Measurements from ENCODE around the gene NOX4.
"Not testable (repeated sequence)": the region's sequence is repeated elsewhere in the genome, so short reads cannot be mapped to it uniquely, and the experiment has no call there.

The NOX4 gene

DNA sequence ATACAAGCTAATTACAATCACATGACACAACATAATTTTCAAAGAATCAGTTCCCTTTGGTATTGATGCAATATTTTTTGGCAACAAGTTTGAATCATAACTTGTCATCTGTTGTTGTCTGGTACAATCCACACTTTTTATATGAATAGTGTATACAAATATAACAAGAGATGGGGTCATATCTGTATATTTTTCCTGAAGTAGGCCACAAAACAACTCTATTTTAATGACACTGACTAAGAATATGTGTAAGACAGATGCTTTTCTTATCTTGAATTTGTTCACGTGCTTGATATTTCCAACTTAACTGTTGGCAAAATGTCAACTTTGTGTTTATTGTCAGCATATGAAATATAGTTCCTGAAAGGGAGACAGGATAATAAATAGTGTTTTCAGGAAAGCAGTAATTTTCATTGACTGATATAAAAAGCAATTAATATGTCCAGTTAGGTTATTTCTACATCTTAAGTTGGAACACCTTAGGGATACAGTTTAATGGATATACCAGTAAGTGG, 27.9 kb downstream of the NOX4 start:
- DNase-seq (ENCODE audit: extremely low read depth in 1 of 2, low read depth in 1 of 2): no peak

DNA sequence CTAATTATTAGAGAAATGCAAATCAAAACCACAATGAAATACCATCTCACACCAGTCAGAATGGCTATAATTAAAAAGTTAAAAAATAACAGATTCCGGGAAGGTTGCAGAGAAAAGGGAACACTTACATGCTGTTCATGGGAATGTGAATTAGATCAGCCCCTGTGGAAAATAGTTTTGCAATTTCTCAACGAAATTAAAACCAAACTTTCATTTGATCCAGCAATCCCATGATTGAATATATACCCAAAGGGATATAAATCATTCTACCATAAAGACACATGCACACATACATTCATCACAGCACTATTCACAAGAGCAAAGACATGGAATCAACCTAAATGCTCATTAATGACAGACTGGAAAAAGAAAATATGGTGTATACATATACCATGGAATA, 32.5 kb downstream of the NOX4 start:
- no peak for DNase-seq (ENCODE audit: extremely low read depth in 1 of 2, low read depth in 1 of 2)

DNA sequence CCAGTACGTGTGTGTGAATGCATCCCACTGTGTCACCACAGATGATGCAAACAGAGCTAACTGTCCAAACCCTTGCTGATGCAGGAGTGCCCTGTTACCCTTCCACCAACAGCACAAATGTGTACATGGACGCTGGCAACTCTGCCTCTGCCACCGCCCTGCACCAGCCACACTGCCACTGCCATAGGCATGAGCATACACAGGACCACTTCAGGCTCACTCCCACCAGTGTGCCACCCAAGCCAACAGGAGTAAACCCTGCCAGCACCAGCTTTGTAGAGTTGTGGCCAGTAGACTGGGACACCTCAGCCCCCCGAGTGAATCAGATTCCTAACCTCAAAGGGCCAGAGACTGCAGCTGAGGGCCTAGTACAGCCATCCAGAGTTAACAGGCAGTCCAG, 34.0 kb downstream of the NOX4 start:
- no peak for DNase-seq (ENCODE audit: extremely low read depth in 1 of 2, low read depth in 1 of 2)

DNA sequence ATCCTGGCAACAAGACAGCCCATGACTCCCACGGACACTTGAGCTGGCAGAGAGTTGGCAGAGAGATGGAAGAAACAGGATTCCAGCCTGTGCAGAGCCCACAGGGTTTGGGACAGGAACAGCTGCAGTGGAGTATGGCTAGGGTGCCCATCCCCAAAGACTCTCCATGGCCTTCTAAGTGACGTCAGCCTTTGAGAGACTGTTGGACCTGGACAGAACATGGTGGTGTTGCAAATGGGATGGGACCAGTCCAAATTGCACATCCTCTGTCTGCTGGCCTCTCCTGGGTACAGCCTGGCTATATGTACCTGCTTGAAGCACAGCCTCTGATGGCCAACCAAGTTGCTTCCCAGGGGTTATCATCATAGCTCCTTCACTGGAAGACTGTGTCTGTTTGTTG, 34.5 kb downstream of the NOX4 start:
- DNase-seq (ENCODE audit: extremely low read depth in 1 of 2, low read depth in 1 of 2): no peak

DNA sequence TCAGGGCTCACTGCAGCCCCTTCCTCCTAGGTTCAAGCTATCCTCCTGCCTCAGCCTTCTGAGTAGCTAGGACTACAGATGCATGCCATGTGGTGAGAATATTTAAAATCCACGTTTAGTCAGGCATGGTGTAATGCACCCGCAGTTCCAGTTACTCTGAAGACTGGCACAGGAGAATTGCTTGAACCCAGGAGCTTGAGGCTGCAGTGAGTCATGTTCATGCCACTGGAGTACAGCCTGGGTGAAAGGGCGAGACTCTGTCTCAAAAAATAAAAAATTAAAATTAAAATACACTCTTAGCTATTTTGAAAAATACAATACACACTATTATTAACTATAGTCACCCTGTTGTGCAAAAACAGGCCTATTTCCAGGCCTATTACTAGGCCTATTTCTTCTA, 38.4 kb downstream of the NOX4 start:
- DNase-seq (ENCODE audit: extremely low read depth in 1 of 2, low read depth in 1 of 2): no peak

DNA sequence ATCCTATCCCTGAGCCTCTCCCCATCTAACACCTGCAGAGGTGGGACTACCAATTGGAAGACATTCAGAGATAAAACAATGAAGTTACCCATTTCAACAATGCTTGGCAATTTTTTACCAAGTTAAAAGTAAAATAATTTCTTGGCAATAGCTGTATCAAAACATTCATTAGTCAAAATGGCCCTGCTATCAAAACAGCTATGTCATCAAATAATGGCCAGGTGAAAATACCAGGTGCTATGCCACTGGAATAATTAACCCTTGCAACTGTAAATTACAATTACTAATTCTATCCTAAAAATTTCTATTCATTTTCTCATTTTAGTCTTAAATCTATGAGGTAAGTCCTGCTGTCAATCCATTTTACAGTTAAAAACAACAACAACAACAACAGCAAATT, 43.3 kb downstream of the NOX4 start:
- no peak for DNase-seq (ENCODE audit: extremely low read depth in 1 of 2, low read depth in 1 of 2)

DNA sequence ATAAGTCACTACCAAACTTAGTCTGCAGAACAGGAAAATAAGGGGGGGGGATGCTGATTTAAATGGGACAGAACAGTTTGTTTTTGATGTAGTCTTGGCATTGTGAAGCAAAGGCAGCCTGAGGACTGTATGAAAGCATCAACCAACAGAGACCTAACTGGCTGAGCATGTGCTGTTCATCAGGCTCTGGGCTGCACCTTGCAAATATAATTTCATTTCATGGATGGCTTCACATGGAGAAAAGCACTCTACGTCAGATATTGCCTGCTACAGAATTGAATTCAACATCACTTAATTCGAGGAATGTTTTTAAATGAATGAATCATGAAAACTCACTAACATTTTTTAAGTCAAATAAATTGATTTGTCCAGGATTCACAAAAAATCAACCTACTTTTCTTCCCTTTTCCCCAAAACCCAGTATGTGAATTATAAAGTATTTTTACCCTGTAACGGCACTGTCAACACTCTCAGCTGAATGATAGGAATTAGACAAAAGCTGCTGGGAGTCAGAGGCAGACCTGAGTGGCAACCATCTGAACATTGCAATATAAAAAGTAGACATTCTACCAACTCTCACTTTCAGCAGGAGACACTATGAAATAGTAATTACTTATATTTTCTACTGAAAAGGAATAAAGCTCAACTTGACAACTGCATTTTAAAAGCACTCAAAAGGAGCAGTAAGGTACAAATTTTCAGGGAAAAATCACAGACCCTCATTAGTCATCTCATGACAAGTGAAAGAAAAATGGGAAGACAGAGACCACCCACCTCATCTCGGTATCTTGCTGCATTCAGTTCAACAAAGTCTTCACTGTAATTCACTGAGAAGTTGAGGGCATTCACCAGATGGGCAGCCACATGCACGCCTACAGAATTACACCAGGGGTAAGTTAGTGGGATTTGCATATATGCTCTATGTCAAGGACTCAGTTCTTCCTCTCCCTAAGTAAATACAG, 47.5 kb downstream of the NOX4 start:
- no peak for DNase-seq (ENCODE audit: extremely low read depth in 1 of 2, low read depth in 1 of 2)

DNA sequence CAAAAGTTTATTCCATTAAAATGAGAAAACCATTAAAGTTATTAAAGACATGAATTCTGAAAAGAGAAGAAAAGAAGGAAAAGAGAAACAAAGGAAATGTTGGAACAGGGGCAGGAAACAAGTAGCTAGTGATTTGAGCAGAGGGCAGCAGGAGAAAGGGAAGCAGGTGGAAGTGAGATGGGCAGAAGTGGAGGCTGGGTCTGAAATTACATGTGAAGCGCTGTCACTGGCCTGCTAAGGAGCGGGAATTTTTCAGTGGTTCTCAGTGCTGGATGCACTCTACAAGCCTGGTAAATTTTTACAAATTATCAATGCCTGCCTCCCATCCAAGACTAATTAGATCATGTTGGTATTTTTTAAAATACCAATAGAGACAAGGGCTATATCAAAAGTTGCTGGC, 48.4 kb downstream of the NOX4 start:
- no peak for DNase-seq (ENCODE audit: extremely low read depth in 1 of 2, low read depth in 1 of 2)

DNA sequence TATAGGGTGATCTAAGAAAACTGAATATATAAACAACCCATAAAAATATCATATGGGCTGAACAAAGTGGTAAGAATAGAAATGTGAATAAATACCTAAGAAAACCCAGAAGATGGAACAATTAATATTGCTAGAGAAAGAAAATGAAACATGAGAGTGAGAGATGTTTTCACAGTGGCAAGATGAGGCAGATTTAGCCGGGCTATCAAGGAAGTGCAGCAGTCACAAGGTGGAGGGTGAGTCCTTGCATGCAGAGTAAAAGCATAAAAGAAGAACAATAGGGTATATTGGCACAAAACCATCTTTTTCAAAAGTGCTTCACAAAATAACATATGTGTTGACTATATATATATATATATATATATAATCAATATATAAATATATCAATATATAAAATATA, 49.6 kb downstream of the NOX4 start:
- DNase-seq (ENCODE audit: extremely low read depth in 1 of 2, low read depth in 1 of 2): no peak

DNA sequence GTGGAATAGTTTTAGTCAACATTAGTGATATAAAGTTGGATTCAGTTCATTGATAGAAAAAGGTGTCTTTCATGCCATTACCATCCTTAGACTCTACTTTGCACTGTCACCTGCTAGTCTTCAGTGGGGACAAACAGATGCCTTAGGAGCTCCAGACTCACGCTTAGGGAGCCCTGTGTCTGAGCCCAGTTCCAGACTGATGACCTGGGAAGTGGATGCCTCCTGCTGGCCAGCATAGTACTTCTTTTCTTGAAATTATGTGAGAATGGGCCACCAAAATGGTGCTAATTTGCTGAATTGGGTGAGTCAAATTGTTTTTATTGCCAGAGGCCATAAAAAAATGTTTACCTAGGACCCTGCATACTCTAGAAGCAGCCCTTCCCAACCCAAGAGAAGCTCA, 53.9 kb downstream of the NOX4 start:
- DNase-seq (ENCODE audit: extremely low read depth in 1 of 2, low read depth in 1 of 2): no peak

DNA sequence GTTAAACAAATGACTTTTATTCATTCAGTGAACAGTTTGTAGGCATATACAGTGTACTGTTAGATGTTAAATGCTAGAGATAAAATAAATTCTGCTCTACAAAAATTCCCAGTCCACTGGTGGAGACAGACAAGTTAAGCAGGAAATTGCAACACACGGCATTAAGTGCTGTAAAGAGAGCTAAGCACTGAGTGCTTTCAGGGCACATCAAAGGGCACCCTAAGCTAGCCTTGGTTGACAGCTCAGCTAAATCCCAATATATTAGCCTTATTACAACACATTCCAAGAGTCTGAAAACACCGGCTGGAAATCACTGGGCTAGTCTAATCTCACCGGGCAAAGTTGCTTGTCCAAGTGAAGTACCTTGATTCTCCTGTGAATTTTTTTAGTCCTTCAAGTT, 55.1 kb downstream of the NOX4 start:
- no peak for DNase-seq (ENCODE audit: extremely low read depth in 1 of 2, low read depth in 1 of 2)

DNA sequence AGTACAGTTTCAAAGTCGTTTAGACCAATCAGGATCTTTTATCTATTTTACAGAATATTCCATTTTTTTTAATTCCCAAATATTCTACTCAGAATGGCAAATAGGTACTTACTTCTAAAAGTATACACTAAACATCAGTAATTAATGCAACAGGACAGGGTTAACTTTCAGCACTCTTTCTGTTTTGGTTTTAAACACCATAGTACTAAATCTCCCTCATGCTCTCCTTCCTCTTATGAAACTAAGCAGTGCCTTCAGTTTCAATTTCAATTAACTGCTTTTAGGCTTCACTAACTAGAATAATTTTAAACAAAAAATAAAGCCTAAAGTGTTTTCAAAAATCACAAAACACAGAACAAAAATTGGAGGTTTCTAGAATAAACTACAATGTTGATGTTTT, 57.9 kb downstream of the NOX4 start:
- no peak for DNase-seq (ENCODE audit: extremely low read depth in 1 of 2, low read depth in 1 of 2)

DNA sequence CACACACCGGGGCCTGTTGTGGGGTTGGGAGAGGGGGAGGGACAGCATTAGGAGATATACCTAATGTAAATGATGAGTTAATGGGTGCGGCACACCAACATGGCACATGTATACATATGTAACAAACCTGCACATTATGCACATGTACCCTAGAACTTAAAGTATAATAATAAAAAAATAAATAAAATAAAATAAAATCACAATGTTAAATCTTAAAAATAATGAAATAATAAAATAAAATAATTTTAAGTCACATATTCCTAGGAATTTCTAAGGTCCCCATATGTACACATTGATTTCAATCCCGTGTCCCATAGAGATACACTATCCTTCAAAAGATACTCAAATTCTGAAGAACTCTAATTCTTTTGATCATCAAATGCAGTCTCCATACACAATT, 59.0 kb downstream of the NOX4 start:
- not testable (repeated sequence) for DNase-seq (ENCODE audit: extremely low read depth in 1 of 2, low read depth in 1 of 2)

DNA sequence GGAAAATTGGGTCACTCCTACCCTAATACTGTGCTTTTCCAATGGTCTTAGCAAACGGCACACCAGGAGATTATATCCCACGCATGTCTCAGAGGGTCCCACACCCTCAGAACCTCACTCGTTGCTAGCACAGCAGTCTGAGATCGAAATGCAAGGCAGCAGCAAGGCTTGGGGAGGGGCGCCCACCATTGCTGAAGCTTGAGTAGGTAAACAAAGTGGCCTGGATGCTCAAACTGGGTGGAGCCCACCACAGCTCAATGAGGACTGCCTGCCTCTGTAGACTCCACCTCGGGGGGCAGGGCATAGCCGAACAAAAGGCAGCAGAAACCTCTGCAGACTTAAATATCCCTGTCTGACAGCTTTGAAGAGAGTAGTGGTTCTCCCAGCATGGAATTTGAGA, 64.7 kb downstream of the NOX4 start:
- not testable (repeated sequence) for DNase-seq (ENCODE audit: extremely low read depth in 1 of 2, low read depth in 1 of 2)

DNA sequence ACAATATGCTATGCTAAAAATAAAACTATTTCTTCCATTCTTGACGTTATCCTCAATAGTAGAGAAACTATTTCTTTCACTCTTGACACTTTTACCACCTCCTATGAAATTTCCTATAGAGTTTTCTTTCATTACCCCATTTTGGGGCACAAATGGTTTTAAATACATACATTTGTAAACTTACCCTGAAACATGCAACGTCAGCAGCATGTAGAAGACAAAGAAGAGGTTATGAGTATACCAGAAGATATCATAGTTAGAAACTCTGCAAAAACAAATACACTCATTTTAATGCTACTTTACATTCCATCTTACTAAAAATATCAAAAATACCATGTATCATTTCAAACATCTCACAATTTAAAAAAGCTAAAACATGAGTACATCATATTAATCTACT, 69.5 kb downstream of the NOX4 start:
- no peak for DNase-seq (ENCODE audit: extremely low read depth in 1 of 2, low read depth in 1 of 2)

DNA sequence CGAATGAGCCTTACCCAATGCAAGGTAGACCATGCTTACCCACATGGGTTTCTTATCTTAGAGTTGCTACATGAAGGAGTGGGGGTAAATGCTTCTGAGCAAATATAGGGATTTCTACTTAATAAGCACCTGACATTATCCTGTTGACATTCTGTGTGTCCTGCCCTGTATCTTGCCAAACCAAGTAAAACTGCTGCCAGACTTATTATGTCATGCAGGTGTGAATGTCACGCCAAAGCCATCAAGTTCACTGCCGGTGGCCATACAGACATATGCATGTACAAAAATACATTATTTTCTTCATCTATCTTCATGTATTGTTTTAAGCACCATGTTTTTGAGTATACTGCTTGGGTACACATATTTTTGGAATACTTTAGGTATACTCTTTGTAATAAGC, 70.2 kb downstream of the NOX4 start:
- no peak for DNase-seq (ENCODE audit: extremely low read depth in 1 of 2, low read depth in 1 of 2)

DNA sequence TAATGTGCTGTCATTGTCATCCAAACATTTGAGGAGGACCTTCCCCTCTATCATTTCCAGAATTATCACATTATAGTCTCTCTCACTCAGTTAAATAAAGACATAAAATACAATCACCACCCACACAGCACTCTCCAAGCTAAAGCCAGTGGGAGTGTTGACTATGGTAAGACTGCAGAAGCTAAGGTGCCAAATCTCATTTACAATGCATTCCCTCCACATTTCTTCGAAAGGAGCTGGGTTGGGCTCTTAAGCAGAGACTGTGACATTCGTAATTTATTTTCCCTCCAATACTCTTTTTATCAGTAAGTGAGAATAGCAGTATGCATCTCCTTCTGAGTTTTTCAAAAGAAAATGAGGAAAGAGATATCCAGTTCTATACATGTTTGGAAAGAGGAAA, 74.2 kb downstream of the NOX4 start:
- no peak for DNase-seq (ENCODE audit: extremely low read depth in 1 of 2, low read depth in 1 of 2)

DNA sequence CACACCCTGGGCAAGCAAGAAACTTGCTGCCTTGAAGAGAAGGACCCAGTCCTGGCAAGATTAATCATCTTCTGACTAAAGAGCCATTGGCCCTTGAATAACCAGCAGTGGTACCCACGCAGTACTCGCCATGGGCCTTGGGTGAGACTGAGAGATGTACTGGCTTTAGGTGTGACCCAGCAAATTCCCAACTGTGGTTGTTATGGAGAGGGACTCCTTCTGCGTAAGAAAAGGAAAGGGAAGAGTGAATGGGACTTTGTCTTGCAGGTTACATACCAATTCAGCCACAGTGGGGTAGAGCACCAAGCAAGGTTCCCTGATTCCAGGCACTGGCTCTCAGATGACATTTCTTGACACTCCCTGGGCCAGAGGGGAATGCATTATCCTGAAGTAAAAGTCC, 80.1 kb downstream of the NOX4 start:
- not testable (repeated sequence) for DNase-seq (ENCODE audit: extremely low read depth in 1 of 2, low read depth in 1 of 2)

DNA sequence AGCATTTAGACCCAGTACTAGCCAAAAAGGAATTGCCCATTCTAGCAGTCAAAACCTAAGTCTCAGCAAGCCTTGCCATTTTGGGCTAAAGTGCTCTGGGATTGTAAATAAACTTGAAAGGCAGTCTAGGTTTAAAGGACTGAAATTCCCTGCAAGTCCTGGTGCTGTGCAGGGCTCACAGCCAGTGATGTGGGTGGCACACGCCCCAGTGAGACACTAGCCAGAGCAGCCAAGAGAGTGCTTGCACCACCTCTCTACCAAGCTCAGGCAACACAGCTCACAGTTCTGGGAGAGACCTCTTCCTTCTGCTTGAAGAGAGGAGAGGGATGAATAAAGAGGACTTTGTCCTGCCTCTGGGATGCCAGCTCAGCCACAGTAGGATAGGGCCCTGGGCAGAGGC, 80.5 kb downstream of the NOX4 start:
- DNase-seq (ENCODE audit: extremely low read depth in 1 of 2, low read depth in 1 of 2): not testable (repeated sequence)

DNA sequence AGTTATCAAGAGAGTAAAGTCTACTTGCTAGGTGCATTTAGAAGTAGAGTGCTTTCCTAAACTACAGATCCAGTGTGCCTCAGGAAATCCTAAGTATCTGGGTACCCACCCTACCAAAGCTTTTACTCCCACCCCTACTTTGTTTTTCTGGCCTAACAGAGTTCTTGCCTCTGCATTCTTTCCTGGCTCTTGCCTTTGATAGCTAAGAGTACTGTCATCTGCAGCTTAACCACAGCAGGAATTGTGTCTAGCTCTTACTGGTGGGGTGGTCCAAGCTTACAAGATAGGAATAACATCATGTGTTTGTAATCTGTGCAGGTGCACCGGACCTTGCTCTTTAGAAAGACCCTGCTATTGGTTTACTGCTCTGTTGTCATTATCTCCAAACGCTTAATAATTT, 82.7 kb downstream of the NOX4 start:
- DNase-seq (ENCODE audit: extremely low read depth in 1 of 2, low read depth in 1 of 2): not testable (repeated sequence)

DNA sequence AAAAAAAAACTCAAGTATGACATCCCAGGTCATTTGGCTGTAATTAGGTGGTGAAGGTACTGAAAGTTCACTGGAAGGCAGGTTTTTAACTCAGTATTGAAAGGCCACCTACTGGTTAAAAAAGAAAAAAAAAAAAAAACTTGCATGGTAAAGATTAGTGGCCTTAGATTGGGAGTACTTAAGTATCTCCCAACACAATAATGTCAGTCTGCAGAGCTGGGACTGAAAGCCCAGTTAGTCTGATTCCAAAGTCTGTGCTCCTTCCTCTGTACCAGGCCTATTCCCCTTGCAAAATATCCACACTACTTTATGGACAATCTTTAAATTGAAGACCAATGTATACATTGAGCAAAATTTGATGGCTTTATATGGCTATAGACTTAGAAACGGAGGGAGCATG, 85.5 kb downstream of the NOX4 start:
- no peak for DNase-seq (ENCODE audit: extremely low read depth in 1 of 2, low read depth in 1 of 2)

DNA sequence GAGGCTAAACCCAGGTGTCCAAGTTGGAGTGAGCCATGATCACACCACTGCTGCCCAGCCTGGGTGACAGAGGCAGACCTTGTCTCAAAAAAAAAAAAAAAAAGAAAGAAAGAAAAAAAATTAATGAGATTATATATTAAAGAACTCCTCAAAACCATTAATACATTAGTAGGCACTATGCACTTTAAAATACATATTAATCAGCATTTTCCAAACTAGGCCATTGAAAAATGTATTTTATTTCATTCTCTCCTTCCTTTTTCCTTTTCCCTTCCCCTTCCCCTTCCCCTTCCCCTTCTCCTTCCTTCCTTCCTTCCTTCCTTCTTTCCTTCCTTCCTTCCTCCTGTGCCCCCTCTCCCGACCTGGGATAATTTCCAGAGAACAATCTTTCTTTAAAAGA, 99.5 kb downstream of the NOX4 start:
- not testable (repeated sequence) for DNase-seq (ENCODE audit: extremely low read depth in 1 of 2, low read depth in 1 of 2)

DNA sequence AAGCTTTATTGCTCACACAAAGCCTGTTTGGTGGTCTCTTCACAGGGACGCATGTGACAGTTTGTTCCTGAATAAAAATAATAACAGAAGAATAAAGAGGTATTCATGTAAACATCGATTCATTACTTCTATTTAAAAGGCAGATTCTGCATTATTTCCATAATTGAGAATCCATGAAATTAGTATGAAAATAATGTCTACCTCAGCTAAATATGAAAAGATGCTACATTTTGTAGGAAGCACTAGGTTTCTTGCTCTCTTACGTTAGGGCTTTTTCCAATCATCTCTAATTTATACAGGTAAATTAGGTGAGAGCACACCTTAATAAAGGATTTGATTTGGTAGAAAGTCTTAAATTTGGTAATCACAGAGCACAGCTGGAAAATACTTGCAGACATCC, 103.7 kb downstream of the NOX4 start:
- not testable (repeated sequence) for DNase-seq (ENCODE audit: extremely low read depth in 1 of 2, low read depth in 1 of 2)

Measured in stimulated activated CD8-positive, alpha-beta memory T cell treated with anti-CD3 and anti-CD28 coated beads, Interleukin-7, amount 100 ng/mL, for 48 hours (primary cell).